ENCODE results near the gene ERICH2. TPM values are rescaled to one million over a fixed set of nuclear protein-coding genes. Genes with fewer than 3 reads are reported as not detected.

Gene ERICH2
- total RNA-seq, 4 donors from 2014 or later, result not detected

DNA sequence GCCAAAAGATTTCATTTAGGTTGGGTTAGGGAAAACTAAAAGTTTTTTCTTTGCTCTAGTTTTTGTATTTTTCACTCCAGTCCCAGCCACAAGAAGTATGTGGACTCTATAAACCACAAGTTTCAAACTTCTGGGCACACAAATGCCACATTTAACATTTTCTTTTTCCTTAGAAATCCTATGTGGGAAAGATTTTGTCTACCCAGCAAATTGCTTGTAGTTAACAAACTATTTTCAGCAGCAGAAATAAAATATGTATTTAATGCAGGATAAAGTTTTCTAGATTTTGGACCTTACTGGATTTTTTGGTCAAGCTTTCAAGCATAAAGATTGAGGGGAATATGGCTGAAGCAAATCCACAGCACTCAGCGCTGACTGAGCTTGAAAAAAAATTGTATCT, 9.1 kb downstream of the ERICH2 start:
- 86 to 100% methylated on average over 1 of the region's 1 CpG for WGBS, 2 donors
- no peaks in the 10 kb centered on the region for H3K9me3 ChIP-seq

GRCh38 chr2:170782673-170783072, 12.5 kb downstream of the ERICH2 start:
- WGBS, 2 donors, result 64 to 75% methylated on average over 2 of the region's 2 CpGs
- Histone ChIP-seq H3K4me1 (no peaks in the 10 kb centered on the region), H3K9me3 (no peaks in the 10 kb centered on the region), H3K27ac (no peak overlapping the region), H3K27me3 (no peaks in the 10 kb centered on the region), H3K36me3 (no peaks in the 10 kb centered on the region), H3K4me3 (no peak overlapping the region)
- no peak for TF ChIP-seq POLR2A (IDR thresholded peaks at IDR 0.05)
- TF ChIP-seq, protein P1, sequence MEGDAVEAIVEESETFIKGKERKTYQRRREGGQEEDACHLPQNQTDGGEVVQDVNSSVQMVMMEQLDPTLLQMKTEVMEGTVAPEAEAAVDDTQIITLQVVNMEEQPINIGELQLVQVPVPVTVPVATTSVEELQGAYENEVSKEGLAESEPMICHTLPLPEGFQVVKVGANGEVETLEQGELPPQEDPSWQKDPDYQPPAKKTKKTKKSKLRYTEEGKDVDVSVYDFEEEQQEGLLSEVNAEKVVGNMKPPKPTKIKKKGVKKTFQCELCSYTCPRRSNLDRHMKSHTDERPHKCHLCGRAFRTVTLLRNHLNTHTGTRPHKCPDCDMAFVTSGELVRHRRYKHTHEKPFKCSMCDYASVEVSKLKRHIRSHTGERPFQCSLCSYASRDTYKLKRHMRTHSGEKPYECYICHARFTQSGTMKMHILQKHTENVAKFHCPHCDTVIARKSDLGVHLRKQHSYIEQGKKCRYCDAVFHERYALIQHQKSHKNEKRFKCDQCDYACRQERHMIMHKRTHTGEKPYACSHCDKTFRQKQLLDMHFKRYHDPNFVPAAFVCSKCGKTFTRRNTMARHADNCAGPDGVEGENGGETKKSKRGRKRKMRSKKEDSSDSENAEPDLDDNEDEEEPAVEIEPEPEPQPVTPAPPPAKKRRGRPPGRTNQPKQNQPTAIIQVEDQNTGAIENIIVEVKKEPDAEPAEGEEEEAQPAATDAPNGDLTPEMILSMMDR (IDR thresholded peaks at IDR 0.05), result no peak
- no peak for DNase-seq
- intact Hi-C loops (cut with DNase I), result no loop called here

More for the DNA sequence above, 9.1 kb downstream of the ERICH2 start:
- H3K4me1 ChIP-seq, result no peaks in the 10 kb centered on the region
- no peak overlapping the region for H3K4me3 ChIP-seq
- no peak overlapping the region for H3K27ac ChIP-seq
- intact Hi-C loops (cut with DNase I), result no loop called here
- H3K36me3 ChIP-seq, result no peaks in the 10 kb centered on the region
- H3K27me3 ChIP-seq, result peaks cover 0 to 6% (median 0%) of the 10 kb centered on the region in 4 donors
- no peak for TF ChIP-seq POLR2A (IDR thresholded peaks at IDR 0.05)
- TF ChIP-seq, protein P1 (IDR thresholded peaks at IDR 0.05), result no peak
- no peak for DNase-seq

- no peak for TF ChIP-seq POLR2A (IDR thresholded peaks at IDR 0.05)
- TF ChIP-seq, protein P1 (IDR thresholded peaks at IDR 0.05), result no peak
- no peaks in the 10 kb centered on the region for H3K27me3 ChIP-seq
- intact Hi-C loops (cut with DNase I), result no loop called here
- no peaks in the 10 kb centered on the region for H3K4me1 ChIP-seq
- 80 to 95% methylated on average over 1 of the region's 1 CpG for WGBS, 2 donors
- H3K27ac ChIP-seq, result no peak overlapping the region
- no peak for DNase-seq
- no peaks in the 10 kb centered on the region for H3K36me3 ChIP-seq
- no peaks in the 10 kb centered on the region for H3K9me3 ChIP-seq
- H3K4me3 ChIP-seq, result no peak overlapping the region
Observed at GRCh38 chr2:170783549-170783948, 13.4 kb downstream of the ERICH2 start.

GRCh38 chr2:170798996-170799395, 28.8 kb downstream of the ERICH2 start:
- Histone ChIP-seq H3K4me1 (no peaks in the 10 kb centered on the region), H3K9me3 (no peaks in the 10 kb centered on the region), H3K4me3 (no peak overlapping the region), H3K27ac (no peak overlapping the region), H3K27me3 (peaks cover 0 to 21% (median 0%) of the 10 kb centered on the region in 4 donors), H3K36me3 (no peaks in the 10 kb centered on the region)
- no peak for DNase-seq
- intact Hi-C loops (cut with DNase I), result no loop called here
- TF ChIP-seq, protein P1 (IDR thresholded peaks at IDR 0.05), result no peak
- no peak for TF ChIP-seq POLR2A (IDR thresholded peaks at IDR 0.05)

DNA sequence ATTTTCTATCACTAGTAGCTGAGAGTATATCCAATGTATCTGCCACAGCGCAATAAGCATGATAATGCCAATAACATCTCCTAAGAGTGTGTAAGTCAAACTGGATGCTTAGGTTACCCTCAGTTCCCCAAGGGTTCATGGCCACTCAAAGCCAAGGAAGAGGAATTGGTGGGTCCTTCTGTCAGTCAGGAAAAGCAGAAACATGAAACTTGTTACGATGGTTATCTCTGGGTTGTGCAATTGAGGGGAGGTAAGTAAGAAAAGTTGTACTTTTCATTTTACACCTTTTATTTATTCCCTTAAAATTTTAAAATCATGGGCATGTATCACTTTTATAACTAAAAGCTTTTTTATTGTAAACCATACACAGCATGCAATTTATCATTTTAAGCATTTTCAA, 36.4 kb downstream of the ERICH2 start:
- no peak for DNase-seq
- 89 to 97% methylated on average over 2 of the region's 2 CpGs for WGBS, 2 donors
- Histone ChIP-seq H3K27me3 (peaks cover 0 to 37% (median 0%) of the 10 kb centered on the region in 4 donors), H3K27ac (no peak overlapping the region), H3K4me3 (no peak overlapping the region), H3K4me1 (no peaks in the 10 kb centered on the region), H3K36me3 (no peaks in the 10 kb centered on the region), H3K9me3 (no peaks in the 10 kb centered on the region)
- intact Hi-C loops (cut with DNase I), result no loop called here
- TF ChIP-seq POLR2A (IDR thresholded peaks at IDR 0.05), result no peak
- TF ChIP-seq, protein P1 (IDR thresholded peaks at IDR 0.05), result no peak

Data from esophagus squamous epithelium (tissue), 5 donors.